Epithelial cell of proximal tubule (primary cell): ENCODE data around the gene HOXD13. TPM values are rescaled to one million over a fixed set of nuclear protein-coding genes. Genes with fewer than 3 reads are reported as not detected.

Experiments
- DNase-seq: peaks from one replicate; pipeline ENCODE4 v3.0.0-alpha.2; 2011; ENCODE audit warnings: low read depth
- H3K4me3 ChIP-seq: 2 replicates; pipeline ENCODE4 v1.5.1; 2011; ENCODE audit warnings: low read depth, mild to moderate bottlenecking, low read length
- CTCF ChIP-seq: conservative IDR thresholded peaks from 2 replicates; pipeline ENCODE4 v1.5.1; 2012; ENCODE audit warnings: low read depth, mild to moderate bottlenecking, low read length
- total RNA-seq: library from RNA; depleted of rRNA; stranded (reverse); fragments of >200 nt; gene quantifications from 2 replicates; pipeline ENCODE4 v1.2.3, GENCODE V29; 2015

Gene HOXD13
- total RNA-seq, 1 donor from 2014 or later, result not detected

- TF ChIP-seq CTCF, result no peak
- H3K4me3 ChIP-seq, result peak overlapping the region; percentile 49
- no peak for DNase-seq
Measured at GRCh38 chr2:176104316-176105077, 12.0 kb downstream of the HOXD13 start.

- no peak for TF ChIP-seq CTCF
- peak overlapping the region; percentile 49 for H3K4me3 ChIP-seq
- no peak for DNase-seq
Measured at GRCh38 chr2:176105078-176105729, 12.7 kb downstream of the HOXD13 start.

GRCh38 chr2:176105730-176106580, 13.4 kb downstream of the HOXD13 start:
- DNase-seq, result no peak
- TF ChIP-seq CTCF, result no peak
- H3K4me3 ChIP-seq, result peak overlapping the region; percentile 49

- no peak for TF ChIP-seq CTCF
- DNase-seq, result no peak
- H3K4me3 ChIP-seq, result peak within 1 kb of the TSS; percentile 49
Measured at GRCh38 chr2:176106581-176107539, 14.3 kb downstream of the HOXD13 start, which contains the start of gene HOXD11. TSS of gene HOXD11 (plus strand) at chr2:176107280. CDS start at chr2:176107356, 76 bp downstream.

- peak overlapping the region; percentile 35 for H3K4me3 ChIP-seq
- no peak for DNase-seq
- TF ChIP-seq CTCF, result no peak
Measured at GRCh38 chr2:176107731-176108181, 15.2 kb downstream of the HOXD13 start.
